ENCODE results near the gene HARBI1. TPM values are rescaled to one million over a fixed set of nuclear protein-coding genes. Genes with fewer than 3 reads are reported as not detected.
"Not testable (repeated sequence)": the region's sequence is repeated elsewhere in the genome, so short reads cannot be mapped to it uniquely, and the experiment has no call there.

Gene HARBI1
- total RNA-seq, 1 donor from 2014 or later = 4.7 TPM

- H3K4me1 ChIP-seq (ENCODE audit: control insufficient read depth in 3 of 3, insufficient read depth in 3 of 3, low read length in 3 of 3) = peaks cover 12 to 25% (median 24%) of the 10 kb centered on the region in 3 donors
- H3K9ac ChIP-seq (ENCODE audit: low read depth in 1 of 3, low read length in 3 of 3) = no peak overlapping the region
- H3K27me3 ChIP-seq (ENCODE audit: control insufficient read depth in 3 of 3, insufficient read depth in 3 of 3, low read length in 3 of 3) = no peaks in the 10 kb centered on the region
- no peaks in the 10 kb centered on the region for H3K36me3 ChIP-seq (ENCODE audit: control insufficient read depth in 3 of 3, insufficient read depth in 3 of 3, low read length in 3 of 3)
- no peak overlapping the region for H3K4me3 ChIP-seq (ENCODE audit: low read length in 3 of 3)
- H3K27ac ChIP-seq (ENCODE audit: low read depth, low read length) = no peak overlapping the region
- H3K9me3 ChIP-seq (ENCODE audit: control insufficient read depth in 3 of 3, low read length in 3 of 3) = no peaks in the 10 kb centered on the region
Observed at GRCh38 chr11:46588915-46589314, 28.1 kb downstream of the HARBI1 start.

DNA sequence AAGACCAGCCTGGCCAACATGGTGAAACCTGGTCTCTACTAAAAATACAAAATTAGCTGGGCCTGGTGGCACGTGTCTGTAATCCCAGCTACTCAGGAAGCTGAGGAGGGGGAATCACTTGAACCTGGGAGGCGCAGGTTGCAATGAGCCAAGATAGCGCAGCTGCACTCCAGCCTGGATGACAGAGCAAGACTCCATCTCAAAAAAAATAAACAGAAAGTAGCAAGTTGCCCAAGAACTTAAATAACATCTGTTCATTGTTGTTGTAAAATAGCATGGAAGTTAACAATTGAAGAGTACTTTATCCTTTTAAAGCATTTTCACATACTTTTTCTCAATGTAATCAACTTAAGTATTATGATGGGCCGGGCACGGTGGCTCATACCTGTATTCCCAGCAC is 28.9 kb downstream of the HARBI1 start:
- H3K4me1 ChIP-seq (ENCODE audit: control insufficient read depth in 3 of 3, insufficient read depth in 3 of 3, low read length in 3 of 3) = peaks cover 12 to 21% (median 20%) of the 10 kb centered on the region in 3 donors
- no peaks in the 10 kb centered on the region for H3K9me3 ChIP-seq (ENCODE audit: control insufficient read depth in 3 of 3, low read length in 3 of 3)
- H3K36me3 ChIP-seq (ENCODE audit: control insufficient read depth in 3 of 3, insufficient read depth in 3 of 3, low read length in 3 of 3) = no peaks in the 10 kb centered on the region

GRCh38 chr11:46583513-46583912 is 33.5 kb downstream of the HARBI1 start:
- H3K4me3 ChIP-seq (ENCODE audit: low read length in 3 of 3); H3K36me3 ChIP-seq (ENCODE audit: control insufficient read depth in 3 of 3, insufficient read depth in 3 of 3, low read length in 3 of 3); H3K9ac ChIP-seq (ENCODE audit: low read depth in 1 of 3, low read length in 3 of 3); H3K27me3 ChIP-seq (ENCODE audit: control insufficient read depth in 3 of 3, insufficient read depth in 3 of 3, low read length in 3 of 3); H3K4me1 ChIP-seq (ENCODE audit: control insufficient read depth in 3 of 3, insufficient read depth in 3 of 3, low read length in 3 of 3); H3K27ac ChIP-seq (ENCODE audit: low read depth, low read length); H3K9me3 ChIP-seq (ENCODE audit: control insufficient read depth in 3 of 3, low read length in 3 of 3): not testable (repeated sequence)

More for the DNA sequence above, 28.9 kb downstream of the HARBI1 start:
- no peak overlapping the region for H3K4me3 ChIP-seq (ENCODE audit: low read length in 3 of 3)
- H3K9ac ChIP-seq (ENCODE audit: low read depth in 1 of 3, low read length in 3 of 3) = no peak overlapping the region
- no peaks in the 10 kb centered on the region for H3K27me3 ChIP-seq (ENCODE audit: control insufficient read depth in 3 of 3, insufficient read depth in 3 of 3, low read length in 3 of 3)
- no peak overlapping the region for H3K27ac ChIP-seq (ENCODE audit: low read depth, low read length)

DNA sequence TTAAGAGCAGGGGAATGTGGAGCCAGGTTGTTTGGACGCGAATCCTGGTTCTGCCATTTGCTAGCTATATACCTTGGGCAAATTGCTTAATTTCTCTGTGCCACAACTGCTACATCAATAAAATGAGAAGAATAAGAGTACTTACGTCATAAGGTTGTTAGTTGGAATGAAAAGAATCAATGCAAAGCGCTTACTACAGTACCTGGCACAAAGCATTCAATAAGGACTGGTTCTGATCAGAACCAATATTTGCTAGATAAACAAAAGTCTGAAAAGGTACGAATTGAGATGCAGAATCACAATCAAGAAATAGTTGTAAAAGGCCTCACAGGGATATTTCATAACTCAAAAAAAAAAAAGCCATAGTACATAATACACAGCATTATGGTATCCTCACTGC is 34.4 kb downstream of the HARBI1 start:
- H3K4me1 ChIP-seq (ENCODE audit: control insufficient read depth in 3 of 3, insufficient read depth in 3 of 3, low read length in 3 of 3) = no peaks in the 10 kb centered on the region
- no peak overlapping the region for H3K27ac ChIP-seq (ENCODE audit: low read depth, low read length)
- no peaks in the 10 kb centered on the region for H3K27me3 ChIP-seq (ENCODE audit: control insufficient read depth in 3 of 3, insufficient read depth in 3 of 3, low read length in 3 of 3)
- no peak overlapping the region for H3K9ac ChIP-seq (ENCODE audit: low read depth in 1 of 3, low read length in 3 of 3)
- no peaks in the 10 kb centered on the region for H3K36me3 ChIP-seq (ENCODE audit: control insufficient read depth in 3 of 3, insufficient read depth in 3 of 3, low read length in 3 of 3)
- no peak overlapping the region for H3K4me3 ChIP-seq (ENCODE audit: low read length in 3 of 3)
- no peaks in the 10 kb centered on the region for H3K9me3 ChIP-seq (ENCODE audit: control insufficient read depth in 3 of 3, low read length in 3 of 3)

- no peaks in the 10 kb centered on the region for H3K9me3 ChIP-seq (ENCODE audit: control insufficient read depth in 3 of 3, low read length in 3 of 3)
- H3K27me3 ChIP-seq (ENCODE audit: control insufficient read depth in 3 of 3, insufficient read depth in 3 of 3, low read length in 3 of 3) = no peaks in the 10 kb centered on the region
- H3K27ac ChIP-seq (ENCODE audit: low read depth, low read length) = no peak overlapping the region
- peaks cover 0 to 2% (median 0%) of the 10 kb centered on the region in 3 donors for H3K4me1 ChIP-seq (ENCODE audit: control insufficient read depth in 3 of 3, insufficient read depth in 3 of 3, low read length in 3 of 3)
- H3K36me3 ChIP-seq (ENCODE audit: control insufficient read depth in 3 of 3, insufficient read depth in 3 of 3, low read length in 3 of 3) = no peaks in the 10 kb centered on the region
- no peak overlapping the region for H3K9ac ChIP-seq (ENCODE audit: low read depth in 1 of 3, low read length in 3 of 3)
- H3K4me3 ChIP-seq (ENCODE audit: low read length in 3 of 3) = no peak overlapping the region
Observed at GRCh38 chr11:46577058-46577457, 40.0 kb downstream of the HARBI1 start.

DNA sequence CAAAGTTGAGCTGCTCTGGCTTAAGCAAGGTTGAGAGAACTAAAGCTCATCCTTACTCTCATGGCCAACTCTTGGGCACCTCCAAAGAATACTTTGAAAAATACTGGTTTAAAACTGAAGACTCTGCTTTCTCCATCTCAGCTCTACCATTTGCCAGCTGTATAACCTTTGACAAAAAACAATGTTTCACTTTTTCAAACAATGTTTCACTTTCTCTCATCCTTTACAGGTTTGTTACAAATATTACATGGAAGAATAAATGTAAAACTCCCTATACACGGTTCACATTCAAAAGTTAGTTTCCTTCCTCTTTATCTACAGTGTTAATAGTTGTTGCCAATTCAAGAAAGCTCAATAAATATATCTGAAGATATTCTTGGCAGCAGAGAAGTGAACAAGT is 42.4 kb downstream of the HARBI1 start:
- Histone ChIP-seq H3K27me3 (ENCODE audit: control insufficient read depth in 3 of 3, insufficient read depth in 3 of 3, low read length in 3 of 3) (no peaks in the 10 kb centered on the region), H3K36me3 (ENCODE audit: control insufficient read depth in 3 of 3, insufficient read depth in 3 of 3, low read length in 3 of 3) (no peaks in the 10 kb centered on the region), H3K4me1 (ENCODE audit: control insufficient read depth in 3 of 3, insufficient read depth in 3 of 3, low read length in 3 of 3) (peaks cover 0 to 8% (median 2%) of the 10 kb centered on the region in 3 donors), H3K9me3 (ENCODE audit: control insufficient read depth in 3 of 3, low read length in 3 of 3) (no peaks in the 10 kb centered on the region), H3K4me3 (ENCODE audit: low read length in 3 of 3) (no peak overlapping the region), H3K27ac (ENCODE audit: low read depth, low read length) (no peak overlapping the region), H3K9ac (ENCODE audit: low read depth in 1 of 3, low read length in 3 of 3) (peak overlapping the region in 1 of 3 donors; percentile 7)

DNA sequence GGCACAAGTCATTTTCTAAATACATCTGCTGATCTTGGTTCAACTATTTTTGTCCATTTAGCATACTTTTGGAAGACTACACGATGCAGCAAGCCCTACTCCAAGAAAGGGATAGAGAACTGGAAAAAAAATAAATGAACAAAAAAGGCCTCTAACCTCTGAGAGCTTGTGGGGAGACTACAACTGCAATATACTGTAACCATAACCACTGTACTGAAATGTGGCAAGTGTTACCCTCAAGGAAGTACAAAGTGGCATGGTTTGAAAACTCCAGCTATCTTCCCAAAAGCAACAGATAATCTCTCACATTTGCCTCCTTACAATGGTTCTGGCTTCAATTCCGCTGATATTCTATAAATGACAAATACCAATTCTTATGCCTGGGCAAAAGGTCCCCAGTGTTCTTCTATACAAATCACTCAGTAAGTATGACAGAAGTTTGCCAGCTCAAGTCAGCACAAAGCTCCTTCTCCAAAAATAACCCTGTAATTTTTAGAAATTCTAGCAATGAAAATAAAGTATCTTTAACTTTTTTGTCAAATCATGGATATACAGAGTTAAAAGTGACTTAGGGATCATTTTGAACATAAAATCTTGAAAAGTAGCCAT is 46.1 kb downstream of the HARBI1 start:
- Histone ChIP-seq H3K9me3 (ENCODE audit: control insufficient read depth in 3 of 3, low read length in 3 of 3) (no peaks in the 10 kb centered on the region), H3K27me3 (ENCODE audit: control insufficient read depth in 3 of 3, insufficient read depth in 3 of 3, low read length in 3 of 3) (no peaks in the 10 kb centered on the region), H3K36me3 (ENCODE audit: control insufficient read depth in 3 of 3, insufficient read depth in 3 of 3, low read length in 3 of 3) (no peaks in the 10 kb centered on the region), H3K9ac (ENCODE audit: low read depth in 1 of 3, low read length in 3 of 3) (no peak overlapping the region), H3K4me3 (ENCODE audit: low read length in 3 of 3) (no peak overlapping the region), H3K4me1 (ENCODE audit: control insufficient read depth in 3 of 3, insufficient read depth in 3 of 3, low read length in 3 of 3) (peaks cover 0 to 8% (median 5%) of the 10 kb centered on the region in 3 donors), H3K27ac (ENCODE audit: low read depth, low read length) (no peak overlapping the region)

GRCh38 chr11:46565232-46565840 is 51.7 kb downstream of the HARBI1 start:
- Histone ChIP-seq H3K27ac (ENCODE audit: low read depth, low read length) (no peak overlapping the region), H3K4me3 (ENCODE audit: low read length in 3 of 3) (no peak overlapping the region), H3K36me3 (ENCODE audit: control insufficient read depth in 3 of 3, insufficient read depth in 3 of 3, low read length in 3 of 3) (no peaks in the 10 kb centered on the region), H3K9ac (ENCODE audit: low read depth in 1 of 3, low read length in 3 of 3) (no peak overlapping the region), H3K4me1 (ENCODE audit: control insufficient read depth in 3 of 3, insufficient read depth in 3 of 3, low read length in 3 of 3) (peaks cover 0 to 9% (median 6%) of the 10 kb centered on the region in 3 donors), H3K27me3 (ENCODE audit: control insufficient read depth in 3 of 3, insufficient read depth in 3 of 3, low read length in 3 of 3) (no peaks in the 10 kb centered on the region), H3K9me3 (ENCODE audit: control insufficient read depth in 3 of 3, low read length in 3 of 3) (no peaks in the 10 kb centered on the region)

DNA sequence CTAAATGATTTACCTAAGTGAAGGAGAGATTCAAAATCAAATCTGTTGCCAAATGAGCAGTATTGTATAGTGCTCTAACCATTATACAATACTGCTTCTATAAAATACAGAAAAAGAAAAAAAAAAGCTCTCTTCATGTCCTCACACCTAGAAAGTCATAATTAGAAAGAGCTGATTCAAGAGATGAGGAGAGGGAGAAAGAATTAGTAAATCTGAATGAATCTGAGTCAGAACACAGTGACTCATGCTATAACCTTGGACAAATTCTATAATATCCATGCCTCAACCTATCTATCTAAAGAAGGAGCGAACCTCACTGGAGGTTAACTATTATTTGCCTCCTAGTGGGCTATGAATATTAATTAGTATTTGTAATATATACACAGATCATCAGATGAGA is 52.6 kb downstream of the HARBI1 start:
- Histone ChIP-seq H3K9ac (ENCODE audit: low read depth in 1 of 3, low read length in 3 of 3) (no peak overlapping the region), H3K36me3 (ENCODE audit: control insufficient read depth in 3 of 3, insufficient read depth in 3 of 3, low read length in 3 of 3) (no peaks in the 10 kb centered on the region), H3K27ac (ENCODE audit: low read depth, low read length) (no peak overlapping the region), H3K27me3 (ENCODE audit: control insufficient read depth in 3 of 3, insufficient read depth in 3 of 3, low read length in 3 of 3) (no peaks in the 10 kb centered on the region), H3K4me3 (ENCODE audit: low read length in 3 of 3) (no peak overlapping the region), H3K4me1 (ENCODE audit: control insufficient read depth in 3 of 3, insufficient read depth in 3 of 3, low read length in 3 of 3) (peaks cover 0 to 9% (median 6%) of the 10 kb centered on the region in 3 donors), H3K9me3 (ENCODE audit: control insufficient read depth in 3 of 3, low read length in 3 of 3) (no peaks in the 10 kb centered on the region)

DNA sequence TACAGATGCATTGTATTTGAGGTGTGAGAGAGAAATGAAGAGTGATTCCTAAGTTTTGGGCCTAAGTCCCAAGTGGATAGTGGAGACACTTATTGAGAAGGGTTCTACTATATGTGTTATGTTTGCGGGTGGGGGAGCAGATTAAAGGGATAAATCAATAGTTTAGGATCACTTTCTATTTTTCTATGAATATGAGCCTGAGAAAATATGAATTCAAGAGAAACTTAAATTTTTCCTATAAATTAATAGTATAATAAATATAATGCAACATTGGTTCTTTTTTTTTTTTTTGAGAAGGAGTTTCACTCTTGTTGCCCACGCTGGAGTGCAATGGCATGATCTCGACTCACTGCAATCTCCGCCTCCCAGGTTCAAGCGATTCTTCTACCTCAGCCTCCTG is 54.5 kb downstream of the HARBI1 start:
- no peaks in the 10 kb centered on the region for H3K36me3 ChIP-seq (ENCODE audit: control insufficient read depth in 3 of 3, insufficient read depth in 3 of 3, low read length in 3 of 3)
- H3K27ac ChIP-seq (ENCODE audit: low read depth, low read length) = no peak overlapping the region

More for the DNA sequence above, 54.5 kb downstream of the HARBI1 start:
- no peaks in the 10 kb centered on the region for H3K9me3 ChIP-seq (ENCODE audit: control insufficient read depth in 3 of 3, low read length in 3 of 3)
- H3K4me1 ChIP-seq (ENCODE audit: control insufficient read depth in 3 of 3, insufficient read depth in 3 of 3, low read length in 3 of 3) = peaks cover 0 to 6% (median 6%) of the 10 kb centered on the region in 3 donors
- H3K4me3 ChIP-seq (ENCODE audit: low read length in 3 of 3) = no peak overlapping the region
- H3K9ac ChIP-seq (ENCODE audit: low read depth in 1 of 3, low read length in 3 of 3) = no peak overlapping the region
- H3K27me3 ChIP-seq (ENCODE audit: control insufficient read depth in 3 of 3, insufficient read depth in 3 of 3, low read length in 3 of 3) = no peaks in the 10 kb centered on the region
